Keratinocyte (primary cell): ENCODE results near the gene QPCT. TPM values are rescaled to one million over a fixed set of nuclear protein-coding genes. Genes with fewer than 3 reads are reported as not detected.

ENCODE experiments used
- DNase-seq: peaks from one replicate; pipeline ENCODE4 v3.0.0-alpha.2; 2011; ENCODE audit warnings: low read depth, missing footprints, low spot score
- FAIRE-seq: peaks from 2 replicates; lab custom pipeline; 2011; peaks lifted over from hg19 to GRCh38; lab: Jason Lieb, UNC
- H2AFZ ChIP-seq: 2 replicates; pipeline ENCODE4 v1.6.0; 2012; ENCODE audit warnings: low read length, control low read depth, inconsistent platforms; ENCODE audit not compliant: control insufficient read depth
- H3K27ac ChIP-seq: 2 replicates; pipeline ENCODE4 v1.5.1; 2011; ENCODE audit warnings: low read length; ENCODE audit not compliant: control insufficient read depth, insufficient read depth
- H3K27me3 ChIP-seq: 3 replicates; pipeline ENCODE4 v1.6.0; 2011; ENCODE audit warnings: low read length; ENCODE audit not compliant: control insufficient read depth, insufficient read depth; ENCODE audit errors: extremely low read depth
- H3K36me3 ChIP-seq, 2 experiments: 2 replicates in 1 of 2; 3 replicates in 1 of 2; pipeline ENCODE4 v1.5.1; 2011; ENCODE audit warnings: low read length in 2 of 2, mild to moderate bottlenecking in 1 of 2; ENCODE audit not compliant: control insufficient read depth in 2 of 2, insufficient read depth in 2 of 2; ENCODE audit errors: extremely low read depth in 1 of 2
- H3K4me1 ChIP-seq: 3 replicates; pipeline ENCODE4 v1.5.1; 2011; ENCODE audit warnings: low read length; ENCODE audit not compliant: control insufficient read depth, insufficient read depth; ENCODE audit errors: extremely low read depth
- H3K4me2 ChIP-seq: 3 replicates; pipeline ENCODE4 v1.6.0; 2011; ENCODE audit warnings: low read depth, low read length; ENCODE audit not compliant: control insufficient read depth, insufficient read depth; ENCODE audit errors: extremely low read depth
- H3K4me3 ChIP-seq, 3 experiments: fragments of 200-600 bp in 1 of 3; sonication (generic) in 1 of 3; 2 replicates in 2 of 3; 3 replicates in 1 of 3; pipeline ENCODE4 v1.5.1; 2011 to 2016; ENCODE audit warnings: low read length in 3 of 3, mild to moderate bottlenecking in 3 of 3, control low read depth in 2 of 3, inconsistent platforms in 1 of 3, low read depth in 1 of 3, mixed read lengths in 1 of 3, mixed run types in 1 of 3, moderate library complexity in 1 of 3; ENCODE audit not compliant: control insufficient read depth in 2 of 3, insufficient read depth in 2 of 3; ENCODE audit errors: extremely low read depth in 1 of 3
- H3K79me2 ChIP-seq: 2 replicates; pipeline ENCODE4 v1.6.0; 2012; ENCODE audit warnings: low read length; ENCODE audit not compliant: control insufficient read depth, insufficient read depth
- H3K9ac ChIP-seq: 3 replicates; pipeline ENCODE4 v1.6.0; 2011; ENCODE audit warnings: low read length; ENCODE audit not compliant: control insufficient read depth, insufficient read depth; ENCODE audit errors: extremely low read depth
- H3K9me1 ChIP-seq: 3 replicates; pipeline ENCODE4 v1.6.0; 2011; ENCODE audit warnings: low read length; ENCODE audit not compliant: control insufficient read depth, insufficient read depth; ENCODE audit errors: extremely low read depth
- H3K9me3 ChIP-seq: 2 replicates; pipeline ENCODE4 v1.5.1; 2012; ENCODE audit warnings: low read depth, low read length; ENCODE audit not compliant: control insufficient read depth
- H4K20me1 ChIP-seq: 3 replicates; pipeline ENCODE4 v1.6.0; 2011; ENCODE audit warnings: low read length; ENCODE audit not compliant: control insufficient read depth, insufficient read depth; ENCODE audit errors: extremely low read depth
- EZH2 ChIP-seq: IDR thresholded peaks from one replicate; pipeline ENCODE4 v1.6.1; 2012; ENCODE audit warnings: inconsistent platforms, mild to moderate bottlenecking, low read length, moderate library complexity
- dilution Hi-C: fragments of 300-500 bp; cut with MboI; formaldehyde crosslinking; loops from one replicate; pipeline ENCODE4 v1.7.0; 2020; ENCODE audit warnings: low sequenced_read_pairs; ENCODE audit not compliant: extremely low pct_ligation_motif_present
- polyA plus RNA-seq, 5 experiments: library from polyadenylated mRNA; depleted of rRNA in 3 of 5; stranded (reverse) in 3 of 5; stranded (forward) in 1 of 5; unstranded in 1 of 5; fragments of >200 nt; gene quantifications; 1 replicate in 1 of 5; 2 replicates in 3 of 5; 3 replicates in 1 of 5; pipeline versions ENCODE4 v1.2.1 to v1.2.3, GENCODE V29; 2011 to 2012; ENCODE audit warnings: missing spikeins in 2 of 5, low read depth in 1 of 5, low replicate concordance in 1 of 5
- TF ChIP-seq, protein P1 (sequence below), 3 experiments: IDR thresholded peaks in 1 of 3; conservative IDR thresholded peaks in 1 of 3; optimal IDR thresholded peaks in 1 of 3; 2 replicates in 2 of 3; 3 replicates in 1 of 3; pipeline versions ENCODE3 to v1.5.1; 2011; ENCODE audit warnings: low read length in 3 of 3, mild to moderate bottlenecking in 3 of 3, moderate library complexity in 2 of 3, control low read depth in 1 of 3, inconsistent platforms in 1 of 3; ENCODE audit not compliant: insufficient read depth in 2 of 3; ENCODE audit errors: extremely low read depth in 1 of 3

QPCT gene
- polyA plus RNA-seq, 1 donor (not counting 4 experiments of a cell fraction or from before 2014, with no cell fraction given), result 11.6 TPM

DNA sequence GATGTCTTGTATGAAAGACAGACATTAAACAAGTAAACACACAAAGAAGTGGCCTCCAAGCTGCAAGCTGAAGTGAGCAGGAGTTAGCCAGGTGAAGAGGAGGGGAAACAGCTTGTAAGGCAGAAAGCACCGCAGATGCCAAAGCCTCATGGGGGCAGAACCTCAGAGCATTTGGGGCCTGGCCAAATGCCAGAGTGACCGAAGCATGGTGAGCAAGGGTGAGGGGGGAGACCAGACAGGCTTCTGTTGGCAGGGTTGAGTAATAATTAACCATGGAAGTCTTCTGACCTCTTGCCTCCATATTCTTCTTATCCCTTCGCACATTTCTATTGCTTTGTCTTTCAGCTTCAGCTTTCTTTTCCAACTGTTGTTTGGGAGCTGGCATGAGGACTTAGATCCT lies 5.6 kb downstream of the QPCT start:
- TF ChIP-seq EZH2, result no peak
- TF ChIP-seq, protein P1, sequence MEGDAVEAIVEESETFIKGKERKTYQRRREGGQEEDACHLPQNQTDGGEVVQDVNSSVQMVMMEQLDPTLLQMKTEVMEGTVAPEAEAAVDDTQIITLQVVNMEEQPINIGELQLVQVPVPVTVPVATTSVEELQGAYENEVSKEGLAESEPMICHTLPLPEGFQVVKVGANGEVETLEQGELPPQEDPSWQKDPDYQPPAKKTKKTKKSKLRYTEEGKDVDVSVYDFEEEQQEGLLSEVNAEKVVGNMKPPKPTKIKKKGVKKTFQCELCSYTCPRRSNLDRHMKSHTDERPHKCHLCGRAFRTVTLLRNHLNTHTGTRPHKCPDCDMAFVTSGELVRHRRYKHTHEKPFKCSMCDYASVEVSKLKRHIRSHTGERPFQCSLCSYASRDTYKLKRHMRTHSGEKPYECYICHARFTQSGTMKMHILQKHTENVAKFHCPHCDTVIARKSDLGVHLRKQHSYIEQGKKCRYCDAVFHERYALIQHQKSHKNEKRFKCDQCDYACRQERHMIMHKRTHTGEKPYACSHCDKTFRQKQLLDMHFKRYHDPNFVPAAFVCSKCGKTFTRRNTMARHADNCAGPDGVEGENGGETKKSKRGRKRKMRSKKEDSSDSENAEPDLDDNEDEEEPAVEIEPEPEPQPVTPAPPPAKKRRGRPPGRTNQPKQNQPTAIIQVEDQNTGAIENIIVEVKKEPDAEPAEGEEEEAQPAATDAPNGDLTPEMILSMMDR (optimal IDR thresholded peaks at IDR 0.05 in 1 of 3, IDR thresholded peaks at IDR 0.05 in 1 of 3, conservative IDR thresholded peaks at IDR 0.05 in 1 of 3; ENCODE audit: extremely low read depth in 1 of 3, insufficient read depth in 2 of 3, low read length in 3 of 3), result no peak
- H3K9me3 ChIP-seq, result no peaks in the 10 kb centered on the region
- no peaks in the 10 kb centered on the region for H4K20me1 ChIP-seq
- dilution Hi-C loops, result no loop called here
- FAIRE-seq (no peak), DNase-seq (no peak)
- no peaks in the 10 kb centered on the region for H3K27me3 ChIP-seq
- peak overlapping the region; percentile 7 for H2AFZ ChIP-seq
- no peak overlapping the region for H3K4me2 ChIP-seq
- H3K27ac ChIP-seq, result no peak overlapping the region
- H3K9me1 ChIP-seq, result no peaks in the 10 kb centered on the region
- peaks cover 13% of the 10 kb centered on the region for H3K4me1 ChIP-seq
- H3K4me3 ChIP-seq, result no peak overlapping the region
- no peaks in the 10 kb centered on the region for H3K36me3 ChIP-seq
- no peaks in the 10 kb centered on the region for H3K79me2 ChIP-seq
- H3K9ac ChIP-seq, result no peak overlapping the region

DNA sequence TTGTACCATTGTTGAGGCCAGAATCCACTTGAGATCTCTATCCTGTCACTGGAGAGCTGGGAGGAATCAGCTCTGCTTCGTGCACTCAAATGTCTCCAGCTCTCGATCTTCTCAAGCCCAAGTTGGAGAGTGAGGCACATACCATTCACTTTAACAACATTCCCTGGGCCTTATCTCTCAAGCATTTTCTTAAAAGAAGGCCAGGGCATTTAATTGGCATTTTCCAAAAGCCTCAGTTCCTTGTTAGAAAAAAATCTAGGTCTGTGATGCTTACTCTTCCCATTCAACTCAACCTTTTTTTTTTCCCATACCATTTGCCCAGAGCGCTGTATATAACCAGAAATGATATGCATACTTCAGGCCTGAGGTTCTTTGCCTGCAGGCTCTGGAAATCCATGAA lies 10.1 kb downstream of the QPCT start:
- Histone ChIP-seq H3K79me2 (no peaks in the 10 kb centered on the region), H3K27me3 (no peaks in the 10 kb centered on the region), H3K4me1 (peaks cover 9% of the 10 kb centered on the region), H3K4me3 (no peak overlapping the region), H4K20me1 (no peaks in the 10 kb centered on the region), H3K9me1 (no peaks in the 10 kb centered on the region), H3K9me3 (no peaks in the 10 kb centered on the region), H3K9ac (no peak overlapping the region), H3K27ac (no peak overlapping the region), H2AFZ (no peak overlapping the region), H3K36me3 (no peaks in the 10 kb centered on the region), H3K4me2 (no peak overlapping the region)
- DNase-seq (no peak), FAIRE-seq (peak; percentile 26)
- TF ChIP-seq, protein P1 (optimal IDR thresholded peaks at IDR 0.05 in 1 of 3, IDR thresholded peaks at IDR 0.05 in 1 of 3, conservative IDR thresholded peaks at IDR 0.05 in 1 of 3; ENCODE audit: extremely low read depth in 1 of 3, insufficient read depth in 2 of 3, low read length in 3 of 3), result no peak
- dilution Hi-C loops, result no loop called here
